K562 (cell line): ENCODE measurements around the gene SDHC. TPM values are rescaled to one million over a fixed set of nuclear protein-coding genes. Genes with fewer than 3 reads are reported as not detected.

Experiments used
- ATAC-seq: fragments of 200-7000 bp; cut with Tn5 transposase; 3 replicates; pipeline ENCODE4 v1.9.1; 2020; ENCODE audit warnings: moderate library complexity
- BruUV-seq: library from RNA; stranded (reverse); fragments of 400-500 nt; replicated peaks from 2 replicates; lab custom pipeline; 2021; lab: Mats Ljungman, UMichigan
- CTCF ChIA-PET: fragments of 300-600 bp; formaldehyde crosslinking; extraction: SDS; loops from one replicate; lab custom pipeline; 2021; ENCODE audit warnings: low intra/inter-chr PET ratio; lab: Yijun Ruan, JAX
- POLR2A ChIA-PET: fragments of 300-600, 350-650 bp; sonication (Branson Sonifier 250); formaldehyde crosslinking; extraction: SDS; loops from one replicate; lab custom pipeline; 2021; ENCODE audit warnings: antibody characterized with exemption, inconsistent platforms; lab: Yijun Ruan, JAX
- DNase-seq, 4 experiments: peaks; one replicate each; pipeline versions ENCODE4 v3.0.0 to v3.0.0-alpha.2; 2011 to 2018; ENCODE audit warnings: low spot score in 3 of 4, mixed read lengths in 3 of 4; ENCODE audit errors: extremely low read depth in 1 of 4
- FAIRE-seq: peaks from 2 replicates; lab custom pipeline; 2011; peaks lifted over from hg19 to GRCh38; lab: Jason Lieb, UNC
- H2AFZ ChIP-seq: 2 replicates; pipeline ENCODE4 v1.6.0; 2011; ENCODE audit warnings: low read depth, low read length, control low read depth, inconsistent platforms
- H3K27ac ChIP-seq: fragments of 200-600 bp; 3 replicates; pipeline ENCODE4 v1.8.0; 2011; ENCODE audit warnings: low read depth, mild to moderate bottlenecking, control low read depth, inconsistent platforms, low read length, moderate library complexity, mixed read lengths; ENCODE audit errors: extremely low read depth
- H3K27me3 ChIP-seq, 2 experiments: fragments of 300-600 bp in 1 of 2; 2 replicates in 1 of 2; 3 replicates in 1 of 2; pipeline versions ENCODE4 v1.6.0 to v1.8.0; 2011; ENCODE audit warnings: inconsistent platforms in 2 of 2, low read length in 2 of 2, mild to moderate bottlenecking in 1 of 2, mixed read lengths in 1 of 2, moderate library complexity in 1 of 2; ENCODE audit not compliant: control insufficient read depth in 2 of 2, insufficient read depth in 2 of 2
- H3K36me3 ChIP-seq: fragments of 300-600 bp; 3 replicates; pipeline ENCODE4 v1.8.0; 2011; ENCODE audit warnings: mild to moderate bottlenecking, low read length, inconsistent platforms; ENCODE audit not compliant: control insufficient read depth, insufficient read depth
- H3K4me1 ChIP-seq, 2 experiments: fragments of 200-600 bp in 1 of 2; replicated peaks in 1 of 2; 2 replicates in 1 of 2; 3 replicates in 1 of 2; pipeline versions ENCODE4 v1.5.1 to v1.8.0; 2011; ENCODE audit warnings: inconsistent platforms in 2 of 2, low read length in 2 of 2, mild to moderate bottlenecking in 1 of 2, mixed read lengths in 1 of 2, moderate library complexity in 1 of 2; ENCODE audit not compliant: control insufficient read depth in 2 of 2, insufficient read depth in 2 of 2
- H3K4me2 ChIP-seq: 2 replicates; pipeline ENCODE4 v1.6.1; 2011; ENCODE audit warnings: low read length, control low read depth, inconsistent platforms, mixed read lengths; ENCODE audit not compliant: insufficient read depth
- H3K4me3 ChIP-seq: fragments of 200-600 bp; sonication (generic), shearing (Covaris generic); 2 replicates; pipeline ENCODE4 v1.5.1; 2016; ENCODE audit warnings: control low read depth, inconsistent platforms
- H3K79me2 ChIP-seq: fragments of 200-600 bp; 3 replicates; pipeline ENCODE4 v1.8.0; 2011; ENCODE audit warnings: low read length, inconsistent platforms; ENCODE audit not compliant: control insufficient read depth, insufficient read depth
- H3K9ac ChIP-seq, 2 experiments: 2 replicates each; pipeline versions ENCODE4 v1.6.0 to v1.6.1; 2011; ENCODE audit warnings: low read depth in 2 of 2, low read length in 2 of 2, control low read depth in 1 of 2, inconsistent platforms in 1 of 2, mild to moderate bottlenecking in 1 of 2, mixed read lengths in 1 of 2; ENCODE audit not compliant: insufficient read depth in 1 of 2
- H3K9me1 ChIP-seq: one replicate; pipeline ENCODE4 v1.6.0; 2011; ENCODE audit warnings: inconsistent platforms, mild to moderate bottlenecking, low read length, moderate library complexity; ENCODE audit not compliant: control insufficient read depth, insufficient read depth
- H3K9me3 ChIP-seq: replicated peaks from 2 replicates; pipeline ENCODE4 v1.5.1; 2011; ENCODE audit warnings: low read depth, low read length, inconsistent platforms; ENCODE audit not compliant: control insufficient read depth, insufficient read depth
- H4K20me1 ChIP-seq: replicated peaks from 2 replicates; pipeline ENCODE4 v1.6.1; 2011; ENCODE audit warnings: low read length, inconsistent platforms, mixed read lengths; ENCODE audit not compliant: control insufficient read depth, insufficient read depth
- FOS ChIP-seq: IDR thresholded peaks from 3 replicates; pipeline ENCODE4 v1.6.1; 2011; ENCODE audit not compliant: insufficient read length; ENCODE audit errors: extremely low read depth
- KDM2B ChIP-seq: fragments of 250-450 bp; sonication (Bioruptor Pico); IDR thresholded peaks from 2 replicates; pipeline ENCODE4 v1.8.0; 2021; ENCODE audit warnings: mild to moderate bottlenecking, moderate library complexity
- POLR2AphosphoS2 ChIP-seq: IDR thresholded peaks from 2 replicates; pipeline ENCODE4 v1.6.1; 2012; ENCODE audit warnings: low read length, improper control_type of control experiment
- PTRF ChIP-seq: fragments of 450-650 bp; IDR thresholded peaks from 2 replicates; pipeline ENCODE4 v1.6.1; 2016; ENCODE audit warnings: mild to moderate bottlenecking, missing genetic modification characterization, missing compliant biosample characterization
- RFX1 ChIP-seq: fragments of 450-650 bp; IDR thresholded peaks from 2 replicates; pipeline ENCODE4 v1.6.1; 2016; ENCODE audit warnings: mild to moderate bottlenecking, moderate library complexity
- ZNF121 ChIP-seq: sonication (generic); formaldehyde crosslinking; conservative IDR thresholded peaks from 2 replicates; pipeline ENCODE4 v1.8.0; 2022; ENCODE audit warnings: missing genetic modification reagents
- WGBS: fragments of 100-300 bp; shearing (Covaris generic); methylation state at CpG from one replicate; pipeline ENCODE4 v1.1.6; 2016; ENCODE audit warnings: low coverage, mixed read lengths; ENCODE audit not compliant: insufficient coverage; ENCODE audit errors: missing lambda C conversion rate; 5-methylcytosine and 5-hydroxymethylcytosine counted together
- in situ Hi-C: fragments of 300-500 bp; cut with MboI; formaldehyde crosslinking; loops from 4 replicates; pipeline ENCODE4 v1.15.0; 2018; ENCODE audit warnings: inconsistent platforms, mixed read lengths
- intact Hi-C: fragments of 100-400 bp; cut with micrococcal nuclease; formaldehyde crosslinking; loops from 2 replicates; pipeline ENCODE4 v1.14.2; 2022
- polyA plus RNA-seq, 8 experiments: library from polyadenylated mRNA; depleted of rRNA in 4 of 8; stranded (reverse) in 5 of 8; unstranded in 3 of 8; fragments of >200 nt; fragmentation: Nextera tagmentation in 2 of 8; fragmentation: Illumina TruSeq in 1 of 8; extraction: Ambion mirVana in 2 of 8; extraction: Trizol in 1 of 8; gene quantifications; 2 replicates each; pipeline versions ENCODE4 v1.2.1 to v1.2.3, GENCODE V29; 2011 to 2014; ENCODE audit warnings: inconsistent platforms in 1 of 8, missing spikeins in 1 of 8
- total RNA-seq, 7 experiments: library from RNA; depleted of rRNA in 6 of 7; stranded (reverse); fragments of >200 nt in 6 of 7; fragmentation: Illumina TruSeq in 2 of 7; extraction: Trizol in 2 of 7; gene quantifications; 2 replicates each; pipeline versions ENCODE4 v1.2.1 to v1.2.3, GENCODE V29; 2011 to 2021; ENCODE audit warnings: low replicate concordance in 1 of 7
- TF ChIP-seq, protein P1 (sequence below): fragments of 450-650 bp; IDR thresholded peaks from 2 replicates; pipeline ENCODE4 v1.6.1; 2016

Gene SDHC
- total and polyA plus RNA-seq, 9 of the 15 experiments (the other 6 are each of a cell fraction or from before 2014, with no cell fraction given) = 7.7 to 309 (median 174) TPM

DNA sequence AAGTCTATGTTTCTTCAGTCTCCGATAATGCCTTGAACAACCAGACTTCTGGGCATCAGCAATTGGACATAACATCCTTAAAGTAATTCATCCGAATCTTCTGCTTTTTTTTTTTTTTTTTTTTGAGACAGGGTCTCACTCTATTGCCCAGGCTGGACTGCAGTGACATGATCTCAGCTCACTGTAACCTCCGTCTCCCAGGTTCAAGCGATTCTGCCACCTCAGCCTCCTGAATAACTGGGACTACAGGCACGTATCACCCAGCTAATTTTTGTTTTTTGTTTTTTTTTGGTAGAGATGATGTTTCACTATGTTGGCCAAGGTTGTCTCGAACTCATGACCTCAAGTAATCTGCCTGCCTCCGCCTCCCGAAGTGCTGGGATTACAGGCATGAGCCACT, 77.4 kb downstream of the SDHC start:
- DNase-seq (no peak), ATAC-seq (no peak), FAIRE-seq (no peak)
- Histone ChIP-seq H3K9me3 (no peaks in the 10 kb centered on the region), H3K9ac (no peak overlapping the region), H2AFZ (no peak overlapping the region), H3K9me1 (no peaks in the 10 kb centered on the region), H3K4me3 (no peak overlapping the region), H3K79me2 (no peaks in the 10 kb centered on the region), H3K27ac (no peak overlapping the region), H4K20me1 (no peaks in the 10 kb centered on the region), H3K4me2 (no peak overlapping the region), H3K36me3 (no peaks in the 10 kb centered on the region), H3K4me1 (peaks cover 9 to 13% of the 10 kb centered on the region in 2 experiments; a peak in 3 of 5 replicates), H3K27me3 (no peaks in the 10 kb centered on the region)
- intact Hi-C loops (no loop called here), in situ Hi-C loops (no loop called here)
- TF ChIP-seq ZNF121 (CRISPR knock-in tag) (peak; percentile 63), PTRF (tag) (no peak)
- no TSS peak for BruUV-seq
- 83% methylated on average over 8 of the region's 8 CpGs for WGBS
- ChIA-PET POLR2A (interaction anchor here (1.0 kb wide), 1 partner anchor 9 kb away, joined by 3 read pairs; no protein-coding TSS in a partner anchor), CTCF (no interaction called here)

DNA sequence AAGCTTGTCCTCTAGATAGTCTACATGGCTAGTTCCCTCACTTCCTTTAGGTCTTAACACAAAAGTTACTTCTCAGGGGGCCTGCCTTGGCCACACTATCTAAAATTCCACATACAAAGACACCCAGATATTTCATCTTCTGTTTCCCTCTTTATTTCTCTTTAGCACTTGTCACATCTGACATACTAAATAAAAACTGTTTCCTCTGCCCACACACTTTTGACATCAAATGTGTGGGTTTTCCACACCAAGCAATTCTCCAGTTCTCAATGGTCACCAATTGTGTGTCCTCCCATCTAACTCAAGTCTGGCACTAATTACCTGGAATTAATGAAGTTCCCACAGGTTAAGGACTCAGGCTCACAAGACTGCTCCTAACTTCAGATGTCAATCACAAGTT, 79.0 kb downstream of the SDHC start:
- H3K9me1 ChIP-seq = no peaks in the 10 kb centered on the region
- in situ Hi-C loops = no loop called here
- DNase-seq = no peak
- POLR2A ChIA-PET = no interaction called here
- H3K27ac ChIP-seq = no peak overlapping the region
- CTCF ChIA-PET = no interaction called here
- no peak overlapping the region for H3K4me2 ChIP-seq
- intact Hi-C loops = no loop called here
- no peak for TF ChIP-seq FOS
- no peak for TF ChIP-seq KDM2B (CRISPR knock-in tag)
- no peak for TF ChIP-seq RFX1
- no peak for TF ChIP-seq POLR2AphosphoS2
- TF ChIP-seq, protein P1, sequence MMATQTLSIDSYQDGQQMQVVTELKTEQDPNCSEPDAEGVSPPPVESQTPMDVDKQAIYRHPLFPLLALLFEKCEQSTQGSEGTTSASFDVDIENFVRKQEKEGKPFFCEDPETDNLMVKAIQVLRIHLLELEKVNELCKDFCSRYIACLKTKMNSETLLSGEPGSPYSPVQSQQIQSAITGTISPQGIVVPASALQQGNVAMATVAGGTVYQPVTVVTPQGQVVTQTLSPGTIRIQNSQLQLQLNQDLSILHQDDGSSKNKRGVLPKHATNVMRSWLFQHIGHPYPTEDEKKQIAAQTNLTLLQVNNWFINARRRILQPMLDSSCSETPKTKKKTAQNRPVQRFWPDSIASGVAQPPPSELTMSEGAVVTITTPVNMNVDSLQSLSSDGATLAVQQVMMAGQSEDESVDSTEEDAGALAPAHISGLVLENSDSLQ = peak; percentile 34; the same call in 1 of the 2 replicates
- H3K36me3 ChIP-seq = no peaks in the 10 kb centered on the region
- no peaks in the 10 kb centered on the region for H3K27me3 ChIP-seq
- peak overlapping the region in 1 of 2 experiments; percentile 33; a peak in 1 of 4 replicates for H3K9ac ChIP-seq
- H4K20me1 ChIP-seq = no peaks in the 10 kb centered on the region
- no peak for ATAC-seq
- no peaks in the 10 kb centered on the region for H3K9me3 ChIP-seq
- H3K4me3 ChIP-seq = no peak overlapping the region
- no TSS peak for BruUV-seq
- no peaks in the 10 kb centered on the region for H3K79me2 ChIP-seq
- peaks cover 18 to 19% of the 10 kb centered on the region in 2 experiments; a peak in 4 of 5 replicates for H3K4me1 ChIP-seq
- FAIRE-seq = no peak
- peak overlapping the region; percentile 3; the same call in 1 of the 2 replicates for H2AFZ ChIP-seq
